Neural crest cell (in vitro differentiated cells): Measurements from ENCODE around the gene ZMYND15. TPM values are rescaled to one million over a fixed set of nuclear protein-coding genes. Genes with fewer than 3 reads are reported as not detected.

Source experiments
- DNase-seq: peaks from one replicate; pipeline ENCODE4 v3.0.0; 2021; ENCODE audit warnings: low read depth, mixed read lengths, low spot score
- H3K27ac Mint-ChIP-seq: one replicate; pipeline ENCODE4 v1.8.0; 2021; ENCODE audit warnings: mild to moderate bottlenecking, mixed read lengths; ENCODE audit not compliant: unreplicated experiment
- H3K27me3 Mint-ChIP-seq: 2 replicates; pipeline ENCODE4 v1.8.0; 2021; ENCODE audit warnings: low read depth, mild to moderate bottlenecking, mixed read lengths
- H3K36me3 Mint-ChIP-seq: 2 replicates; pipeline ENCODE4 v1.8.0; 2021; ENCODE audit warnings: low read depth, mild to moderate bottlenecking, mixed read lengths
- H3K4me1 Mint-ChIP-seq: 2 replicates; pipeline ENCODE4 v1.8.0; 2021; ENCODE audit warnings: mixed read lengths
- H3K4me3 Mint-ChIP-seq: one replicate; pipeline ENCODE4 v1.8.0; 2021; ENCODE audit warnings: mild to moderate bottlenecking, mixed read lengths
- H3K9me3 Mint-ChIP-seq: 2 replicates; pipeline ENCODE4 v1.8.0; 2021; ENCODE audit warnings: mixed read lengths
- total RNA-seq: library from RNA; stranded (reverse); gene quantifications from 2 replicates; pipeline ENCODE4 v1.2.1, GENCODE V29; 2021
- TF ChIP-seq, protein P1 (sequence below): fragments of 200-600 bp; sonication (generic); conservative IDR thresholded peaks from 2 replicates; pipeline ENCODE4 v1.5.0; 2021; ENCODE audit warnings: antibody characterized with exemption, mild to moderate bottlenecking

Gene ZMYND15
- total RNA-seq, 1 donor from 2014 or later: not detected

DNA sequence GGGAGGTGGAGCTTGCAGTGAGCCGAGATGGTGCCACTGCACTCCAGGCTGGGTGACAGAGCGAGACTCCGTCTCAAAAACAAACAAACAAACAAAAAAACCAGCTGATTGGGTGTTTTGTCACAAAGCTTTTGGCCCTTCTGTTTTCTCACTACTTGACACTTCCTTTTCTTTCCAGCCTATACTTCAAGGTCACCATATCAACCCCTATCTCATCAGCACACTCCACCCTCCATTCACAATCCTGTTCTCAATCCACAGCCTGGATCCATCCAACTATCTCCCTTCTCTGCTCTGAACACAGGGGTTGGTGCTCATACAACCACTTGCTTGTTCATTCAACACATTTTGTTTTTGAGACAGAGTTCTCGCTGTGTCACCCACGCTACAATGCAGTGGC, 15.0 kb upstream of the ZMYND15 start:
- DNase-seq: no peak
- TF ChIP-seq, protein P1, sequence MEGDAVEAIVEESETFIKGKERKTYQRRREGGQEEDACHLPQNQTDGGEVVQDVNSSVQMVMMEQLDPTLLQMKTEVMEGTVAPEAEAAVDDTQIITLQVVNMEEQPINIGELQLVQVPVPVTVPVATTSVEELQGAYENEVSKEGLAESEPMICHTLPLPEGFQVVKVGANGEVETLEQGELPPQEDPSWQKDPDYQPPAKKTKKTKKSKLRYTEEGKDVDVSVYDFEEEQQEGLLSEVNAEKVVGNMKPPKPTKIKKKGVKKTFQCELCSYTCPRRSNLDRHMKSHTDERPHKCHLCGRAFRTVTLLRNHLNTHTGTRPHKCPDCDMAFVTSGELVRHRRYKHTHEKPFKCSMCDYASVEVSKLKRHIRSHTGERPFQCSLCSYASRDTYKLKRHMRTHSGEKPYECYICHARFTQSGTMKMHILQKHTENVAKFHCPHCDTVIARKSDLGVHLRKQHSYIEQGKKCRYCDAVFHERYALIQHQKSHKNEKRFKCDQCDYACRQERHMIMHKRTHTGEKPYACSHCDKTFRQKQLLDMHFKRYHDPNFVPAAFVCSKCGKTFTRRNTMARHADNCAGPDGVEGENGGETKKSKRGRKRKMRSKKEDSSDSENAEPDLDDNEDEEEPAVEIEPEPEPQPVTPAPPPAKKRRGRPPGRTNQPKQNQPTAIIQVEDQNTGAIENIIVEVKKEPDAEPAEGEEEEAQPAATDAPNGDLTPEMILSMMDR: no peak
- no peaks in the 10 kb centered on the region for H3K36me3 Mint-ChIP-seq
- no peak overlapping the region for H3K4me3 Mint-ChIP-seq
- no peak overlapping the region for H3K27ac Mint-ChIP-seq
- peaks cover 16% of the 10 kb centered on the region for H3K27me3 Mint-ChIP-seq
- no peaks in the 10 kb centered on the region for H3K4me1 Mint-ChIP-seq
- H3K9me3 Mint-ChIP-seq: no peaks in the 10 kb centered on the region

DNA sequence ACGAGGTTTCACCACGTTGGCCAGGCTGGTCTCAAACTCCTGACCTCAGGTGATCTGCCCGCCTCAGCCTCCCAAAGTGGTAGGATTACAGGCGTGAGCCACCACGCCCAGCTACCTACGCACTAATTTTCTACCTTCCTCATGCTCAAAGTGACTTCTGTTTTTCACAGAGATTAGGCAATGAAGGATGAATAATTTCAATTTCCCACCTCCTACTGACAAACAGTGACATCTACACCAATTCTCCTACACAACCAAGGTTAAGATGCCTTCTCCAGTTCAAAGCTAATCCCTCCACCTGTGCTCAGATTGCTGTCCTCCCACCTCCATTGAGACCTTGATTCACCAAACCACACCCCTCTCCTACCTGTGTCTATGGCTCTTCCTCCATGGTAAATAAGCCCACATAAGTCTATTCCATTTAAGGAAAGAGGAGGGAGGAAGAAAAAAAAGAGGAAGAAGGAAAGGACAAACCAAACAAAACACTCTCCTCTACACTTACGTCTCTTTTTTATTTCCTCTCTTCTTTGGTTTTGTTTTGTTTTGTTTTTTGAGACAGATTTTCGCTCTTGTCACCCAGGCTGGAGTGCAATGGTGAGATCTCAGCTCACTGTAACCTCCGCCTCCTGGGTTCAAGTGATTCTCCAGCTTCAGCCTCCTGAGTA, 13.9 kb upstream of the ZMYND15 start:
- Mint-ChIP-seq H3K9me3 (no peaks in the 10 kb centered on the region), H3K36me3 (no peaks in the 10 kb centered on the region), H3K4me3 (no peak overlapping the region), H3K27ac (no peak overlapping the region), H3K4me1 (peaks cover 4% of the 10 kb centered on the region), H3K27me3 (peaks cover 16% of the 10 kb centered on the region)
- TF ChIP-seq, protein P1: no peak
- no peak for DNase-seq

DNA sequence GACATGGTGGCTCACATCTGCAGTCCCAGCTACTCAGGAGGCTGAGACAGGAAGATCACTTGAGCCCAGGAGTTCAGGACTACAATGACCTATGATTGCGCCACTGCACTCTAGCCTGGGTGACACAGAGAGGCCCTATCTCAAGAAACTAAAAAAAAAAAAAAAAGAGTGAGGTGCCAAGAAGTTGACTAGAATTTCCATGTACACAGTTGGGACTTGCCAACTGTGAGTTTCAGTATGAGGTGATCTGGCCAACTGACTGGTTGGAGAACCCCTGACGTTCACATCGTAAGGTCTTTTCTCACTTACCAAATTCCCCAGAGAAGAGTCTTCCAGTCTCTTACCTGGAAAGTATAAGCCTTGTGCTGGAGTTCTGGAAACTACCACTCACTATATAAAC, 11.5 kb upstream of the ZMYND15 start:
- TF ChIP-seq, protein P1: no peak
- peaks cover 19% of the 10 kb centered on the region for H3K27me3 Mint-ChIP-seq
- H3K4me3 Mint-ChIP-seq: no peak overlapping the region
- peaks cover 13% of the 10 kb centered on the region for H3K4me1 Mint-ChIP-seq
- H3K36me3 Mint-ChIP-seq: no peaks in the 10 kb centered on the region
- no peaks in the 10 kb centered on the region for H3K9me3 Mint-ChIP-seq
- H3K27ac Mint-ChIP-seq: no peak overlapping the region
- DNase-seq: no peak

DNA sequence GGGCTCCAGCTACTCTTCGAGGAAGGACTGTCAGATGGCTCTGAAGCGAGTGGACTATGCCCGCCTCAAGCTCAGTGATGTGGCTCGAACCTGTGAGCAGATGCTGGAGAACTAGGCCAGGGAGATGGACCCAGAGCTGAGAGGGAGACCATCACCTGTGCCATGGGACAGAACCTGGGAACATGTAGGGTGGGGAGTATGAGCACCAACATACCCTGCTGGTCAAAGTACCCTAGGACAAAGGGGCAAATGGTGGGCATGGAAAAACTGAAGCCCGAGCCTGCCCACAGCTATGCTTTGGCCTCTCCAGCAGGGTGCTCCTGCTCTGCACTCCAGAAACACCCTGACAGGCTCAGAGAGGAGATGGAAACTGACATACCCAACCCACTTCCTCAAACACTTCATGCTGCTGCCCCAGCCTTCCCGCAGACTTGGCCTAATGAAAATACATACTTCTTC, 6.5 kb upstream of the ZMYND15 start:
- TF ChIP-seq, protein P1: no peak
- no peak overlapping the region for H3K27ac Mint-ChIP-seq
- H3K4me1 Mint-ChIP-seq: peaks cover 15% of the 10 kb centered on the region
- H3K4me3 Mint-ChIP-seq: peak overlapping the region; percentile 24
- peaks cover 48% of the 10 kb centered on the region for H3K27me3 Mint-ChIP-seq
- H3K9me3 Mint-ChIP-seq: no peaks in the 10 kb centered on the region
- no peaks in the 10 kb centered on the region for H3K36me3 Mint-ChIP-seq
- DNase-seq: no peak

DNA sequence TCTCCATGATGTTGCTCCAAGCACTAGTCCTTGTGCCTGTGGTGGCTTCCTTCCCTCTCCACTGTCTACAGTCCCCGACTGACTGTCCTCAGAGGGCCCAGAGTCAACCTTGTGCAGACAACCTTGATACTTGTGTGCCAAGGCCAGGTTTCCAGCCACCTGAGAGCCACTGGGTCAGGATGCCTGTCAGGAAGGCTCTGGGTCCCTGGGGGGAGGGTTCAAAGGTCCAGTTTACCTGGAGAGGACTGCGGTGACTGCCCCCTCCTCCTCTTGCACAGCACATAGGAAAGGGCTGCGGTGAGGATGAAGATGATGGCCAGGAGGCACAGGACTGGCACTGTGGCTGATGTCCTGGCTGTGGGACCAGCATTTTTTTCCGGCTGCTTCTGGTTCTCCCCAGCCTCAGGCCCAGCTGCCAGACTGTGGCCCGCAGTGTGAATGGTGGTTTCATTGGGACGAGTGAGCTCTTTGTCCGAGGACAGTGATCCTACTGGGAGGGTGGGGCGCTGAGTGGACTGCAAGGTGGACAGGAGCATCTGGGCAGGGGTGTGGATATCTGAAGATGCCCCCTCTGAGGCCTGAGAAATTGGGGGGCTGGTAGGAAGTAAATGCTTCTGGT, 4.7 kb upstream of the ZMYND15 start:
- Mint-ChIP-seq H3K9me3 (no peaks in the 10 kb centered on the region), H3K4me1 (peaks cover 22% of the 10 kb centered on the region), H3K36me3 (no peaks in the 10 kb centered on the region), H3K4me3 (peak overlapping the region; percentile 36), H3K27me3 (peaks cover 62% of the 10 kb centered on the region), H3K27ac (no peak overlapping the region)
- TF ChIP-seq, protein P1: no peak
- DNase-seq: no peak
